Right lobe of liver (tissue), 4 donors: ENCODE measurements around the gene SPRY2.

Experiments used
- POLR2A ChIP-seq: fragments of 450-650 bp; IDR thresholded peaks from one replicate; pipeline ENCODE4 v1.6.1; 2017; ENCODE audit warnings: antibody characterized with exemption, mild to moderate bottlenecking
- TF ChIP-seq, protein P1 (sequence below), 4 donors: fragments of 200-600 bp in 3 of 4; fragments of 450-650 bp in 1 of 4; IDR thresholded peaks; one replicate each; pipeline versions ENCODE4 v1.5.1 to v1.8.0; 2016 to 2022; ENCODE audit warnings: antibody characterized with exemption in 4 of 4, mild to moderate bottlenecking in 2 of 4
- donor health status: DM: no; HTN: no; CAD: no.
- donor health status: DM: no; HTN: no; CAD: no.
- donor health status: DM: no; HTN: yes; CAD: no.

DNA sequence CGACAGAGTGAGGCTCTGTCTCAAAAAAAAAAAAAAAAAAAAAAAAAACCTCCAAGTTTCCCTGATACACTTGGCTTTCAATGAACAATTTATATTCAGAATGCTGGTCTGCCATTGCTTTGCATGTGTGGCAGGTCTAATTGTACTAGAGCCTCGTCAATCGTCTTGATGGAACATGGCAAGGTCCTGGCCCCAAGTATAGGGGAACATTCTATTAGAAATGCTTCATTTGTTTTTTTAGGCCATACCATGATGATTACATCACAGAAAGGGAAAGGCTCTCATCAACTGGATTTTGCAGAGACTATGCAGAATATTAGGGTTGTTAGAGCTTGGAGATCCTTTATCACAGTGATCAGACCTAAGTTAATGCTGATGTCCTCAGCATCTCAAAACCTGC, 28.0 kb downstream of the SPRY2 start:
- TF ChIP-seq POLR2A: no peak
- TF ChIP-seq, protein P1, sequence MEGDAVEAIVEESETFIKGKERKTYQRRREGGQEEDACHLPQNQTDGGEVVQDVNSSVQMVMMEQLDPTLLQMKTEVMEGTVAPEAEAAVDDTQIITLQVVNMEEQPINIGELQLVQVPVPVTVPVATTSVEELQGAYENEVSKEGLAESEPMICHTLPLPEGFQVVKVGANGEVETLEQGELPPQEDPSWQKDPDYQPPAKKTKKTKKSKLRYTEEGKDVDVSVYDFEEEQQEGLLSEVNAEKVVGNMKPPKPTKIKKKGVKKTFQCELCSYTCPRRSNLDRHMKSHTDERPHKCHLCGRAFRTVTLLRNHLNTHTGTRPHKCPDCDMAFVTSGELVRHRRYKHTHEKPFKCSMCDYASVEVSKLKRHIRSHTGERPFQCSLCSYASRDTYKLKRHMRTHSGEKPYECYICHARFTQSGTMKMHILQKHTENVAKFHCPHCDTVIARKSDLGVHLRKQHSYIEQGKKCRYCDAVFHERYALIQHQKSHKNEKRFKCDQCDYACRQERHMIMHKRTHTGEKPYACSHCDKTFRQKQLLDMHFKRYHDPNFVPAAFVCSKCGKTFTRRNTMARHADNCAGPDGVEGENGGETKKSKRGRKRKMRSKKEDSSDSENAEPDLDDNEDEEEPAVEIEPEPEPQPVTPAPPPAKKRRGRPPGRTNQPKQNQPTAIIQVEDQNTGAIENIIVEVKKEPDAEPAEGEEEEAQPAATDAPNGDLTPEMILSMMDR (IDR thresholded peaks at IDR 0.05): no peak
